Thyroid gland (tissue), 4 donors: ENCODE measurements around the gene LDB2.

Source experiments
- CTCF ChIP-seq, 6 experiments: fragments of 200-600 bp in 3 of 6; fragments of 450-650 bp in 3 of 6; sonication (generic) in 3 of 6; IDR thresholded peaks; one replicate each; pipeline ENCODE4 v1.5.1; 2016 to 2019; ENCODE audit warnings: antibody characterized with exemption in 6 of 6, mild to moderate bottlenecking in 2 of 6, inconsistent platforms in 1 of 6, moderate library complexity in 1 of 6
- POLR2A ChIP-seq, 2 donors: fragments of 450-650 bp; IDR thresholded peaks; one replicate each; pipeline ENCODE4 v1.6.1; 2017; ENCODE audit warnings: antibody characterized with exemption in 2 of 2, mild to moderate bottlenecking in 2 of 2, moderate library complexity in 1 of 2

GRCh38 chr4:16597443-16597842 is 301.0 kb downstream of the LDB2 start:
- TF ChIP-seq CTCF (IDR thresholded peaks at IDR 0.05) (no peak), POLR2A (IDR thresholded peaks at IDR 0.05) (no peak)
